Airway epithelial cell (primary cell): ENCODE results near the gene CEBPZOS. TPM values are rescaled to one million over a fixed set of nuclear protein-coding genes. Genes with fewer than 3 reads are reported as not detected.

Experiments used
- total RNA-seq: library from RNA; depleted of rRNA; stranded (reverse); fragments of >200 nt; gene quantifications from 2 replicates; pipeline ENCODE4 v1.2.3, GENCODE V29; 2015

CEBPZOS gene
- total RNA-seq: 18.4 and 23.3 TPM in 2 replicates

DNA sequence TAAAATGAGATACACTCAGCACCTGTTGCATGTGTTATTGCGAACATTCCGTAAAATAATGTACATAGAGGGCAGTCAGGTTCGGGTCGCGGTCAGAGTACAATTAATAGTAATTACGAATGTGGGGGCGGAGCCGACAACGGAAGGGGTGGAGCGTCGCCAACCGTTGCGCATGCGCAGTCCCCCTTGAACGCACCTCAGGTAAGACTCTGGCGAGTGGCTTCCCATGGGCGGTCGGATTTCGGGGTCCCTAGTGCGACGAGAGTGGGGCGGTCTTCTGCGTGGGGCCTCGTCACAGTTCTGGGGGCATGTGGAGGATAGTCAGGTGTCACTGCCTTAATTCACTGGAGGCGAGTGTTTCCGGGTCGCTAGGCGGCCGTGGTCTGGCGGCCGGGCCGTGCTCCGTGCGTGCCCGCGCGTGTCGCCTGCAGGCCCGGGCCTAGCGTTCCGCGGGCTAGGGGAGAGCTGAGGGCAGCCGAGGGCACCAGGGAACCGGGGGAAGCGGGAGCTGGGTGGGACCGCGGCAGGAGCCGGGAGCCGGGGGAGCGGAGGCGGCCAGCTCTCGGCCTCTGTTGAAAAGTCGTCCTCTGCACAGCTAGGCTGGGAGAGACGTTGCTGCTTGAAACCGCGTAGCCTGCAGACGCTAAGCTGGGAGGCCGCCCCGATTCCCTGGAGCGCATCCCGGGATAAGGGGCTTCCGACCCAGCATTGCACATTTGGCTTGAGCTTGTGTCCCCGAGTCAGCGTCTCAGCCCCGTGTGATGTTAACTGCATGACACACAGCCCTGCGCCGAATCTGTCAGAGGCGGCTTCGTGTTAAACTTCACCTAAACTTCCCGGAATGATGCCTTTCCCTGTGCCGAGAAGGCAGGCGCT lies at the start of gene CEBPZOS:
Gene CEBPZOS, plus strand, starts transcription at position 177 of the 876 bp plus-strand sequence. CDS start 3,209 bp downstream, outside the sequence.

DNA sequence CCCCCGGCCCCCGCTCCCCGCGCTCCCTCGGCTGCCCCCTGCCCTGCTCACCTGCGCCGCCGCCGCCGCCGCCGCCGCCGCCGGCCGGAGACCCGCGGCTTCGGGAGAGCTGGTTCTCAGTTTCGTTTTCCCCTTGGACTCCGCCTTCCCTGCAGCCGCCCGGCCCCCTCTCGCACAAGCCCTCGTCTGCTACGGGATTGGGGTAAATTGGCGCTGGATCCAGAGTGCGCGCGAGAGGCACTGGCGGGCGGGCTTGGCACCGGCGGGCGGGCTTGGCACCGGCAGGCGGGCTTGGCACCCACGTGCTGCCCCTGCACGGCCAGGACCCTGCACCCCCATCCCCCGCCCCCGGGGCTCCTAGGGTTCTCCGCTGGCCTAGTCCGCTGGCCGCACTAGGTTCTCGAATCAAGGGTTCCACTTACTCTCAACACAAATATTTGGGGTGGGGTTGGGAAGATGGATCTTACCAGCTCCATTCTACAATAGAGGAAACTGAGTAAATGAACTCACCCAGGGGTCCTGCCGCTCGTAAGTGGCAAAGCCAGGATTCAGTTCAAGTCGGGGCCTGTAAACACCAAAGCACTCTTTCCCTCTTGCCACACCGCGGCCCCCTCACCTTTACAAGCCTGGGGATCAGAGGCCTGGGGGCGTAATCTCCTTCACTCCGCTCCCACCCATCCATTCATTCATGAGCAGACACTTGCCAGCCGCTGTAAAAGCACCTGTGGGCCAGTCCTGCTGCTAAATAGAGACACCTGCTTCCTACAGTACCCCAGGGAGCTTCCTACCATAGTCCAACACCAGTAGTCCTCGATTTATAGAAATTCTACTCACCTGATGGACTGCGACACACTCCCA lies 39.2 kb upstream of the CEBPZOS start, which contains the start of gene EIF2AK2:
Gene EIF2AK2, minus strand, starts transcription at position 124 of the 858 bp plus-strand sequence. CDS start 9,174 bp downstream, outside the sequence.

DNA sequence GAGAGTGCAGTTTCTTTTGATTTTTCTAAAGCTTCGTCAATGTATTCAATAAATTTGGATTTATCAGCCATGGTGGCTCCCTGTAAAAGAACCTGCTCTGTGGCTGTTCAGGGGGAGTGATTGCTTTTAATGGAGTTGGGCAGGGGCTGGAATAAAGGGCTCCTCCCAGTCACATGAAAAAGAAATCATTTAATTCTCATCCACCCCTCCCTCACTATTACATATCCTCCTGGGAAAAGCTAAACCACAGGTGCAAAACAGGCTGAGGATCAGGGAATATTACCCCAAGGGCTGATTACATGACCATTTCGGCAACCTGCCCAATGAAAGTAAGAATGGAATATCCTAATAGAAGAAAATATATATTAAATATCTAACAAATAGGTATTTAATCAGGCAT lies 7.7 kb upstream of the CEBPZOS start, which contains the start of gene SULT6B1:
Gene SULT6B1, minus strand, starts transcription at position 101 of the 400 bp plus-strand sequence. Its CDS starts 30 bp downstream, at position 71.

DNA sequence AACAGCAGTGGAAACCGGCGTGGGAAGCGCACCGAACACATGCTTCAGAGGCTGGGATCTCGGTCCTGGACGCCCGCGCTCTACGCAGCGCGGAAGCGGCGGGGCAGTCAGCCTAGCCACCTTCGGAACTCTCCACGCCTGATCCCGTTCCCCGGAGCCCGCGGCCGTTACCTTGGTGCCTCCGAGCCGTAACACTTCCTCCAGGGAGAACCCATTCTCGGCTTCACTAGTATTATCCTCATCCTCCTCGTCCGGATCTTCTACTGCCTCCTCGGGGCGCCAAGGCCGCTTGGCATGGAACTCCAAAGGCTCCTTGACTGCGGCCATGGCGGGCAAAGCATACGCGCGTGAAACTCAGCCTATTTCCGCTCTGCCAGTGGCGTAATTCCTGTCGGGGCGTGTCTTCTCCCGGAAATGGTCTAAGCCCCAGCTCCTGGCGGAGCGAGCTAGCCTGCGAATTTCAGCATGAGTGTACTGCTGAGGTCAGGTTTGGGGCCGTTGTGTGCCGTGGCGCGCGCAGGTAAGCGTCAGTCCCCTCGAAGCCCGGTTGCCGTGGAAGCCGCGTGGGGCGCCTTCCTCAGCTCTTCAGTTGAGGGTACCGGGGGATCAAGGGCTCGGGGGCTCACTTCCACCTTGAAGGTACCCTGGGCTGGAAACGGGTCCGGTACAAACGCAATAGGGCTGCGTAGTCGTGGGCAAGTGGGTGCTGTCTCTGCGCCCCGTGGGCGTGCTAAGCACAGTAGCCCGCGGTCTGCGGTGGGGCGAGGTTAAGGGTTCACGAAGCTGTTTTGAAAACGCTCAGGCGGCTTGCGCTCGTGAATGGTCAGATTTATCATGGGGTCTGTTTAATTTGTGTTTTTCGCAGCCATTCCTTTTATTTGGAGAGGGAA lies 35.2 kb downstream of the CEBPZOS start, which contains the start of the genes CEBPZ and NDUFAF7:
Gene CEBPZ, minus strand, starts transcription at position 356 of the 890 bp plus-strand sequence. Its CDS starts 29 bp downstream, at position 327.
Gene NDUFAF7, plus strand, starts transcription at position 418 of the 890 bp plus-strand sequence. Its CDS starts 48 bp downstream, at position 466.

Other genes with a start within 250 kb of the CEBPZOS start
- 10.8 and 14.5 TPM in 2 replicates for gene STRN, start 230.0 kb upstream of the CEBPZOS start, total RNA-seq
- gene HEATR5B, start 112.1 kb upstream of the CEBPZOS start, total RNA-seq: 8.1 and 10.8 TPM in 2 replicates
- 2.4 and 4.2 TPM in 2 replicates for gene GPATCH11, start 112.0 kb upstream of the CEBPZOS start, total RNA-seq
- gene EIF2AK2, start 39.5 kb upstream of the CEBPZOS start, total RNA-seq: 9.2 and 13.1 TPM in 2 replicates
- not detected in 2 replicates for gene SULT6B1, start 7.8 kb upstream of the CEBPZOS start, total RNA-seq
- 29.3 and 31.9 TPM in 2 replicates for gene CEBPZ, start 35.1 kb downstream of the CEBPZOS start, total RNA-seq
- gene NDUFAF7, start 35.2 kb downstream of the CEBPZOS start, total RNA-seq: 8.5 and 9.7 TPM in 2 replicates
- gene PRKD3, start 128.3 kb downstream of the CEBPZOS start, total RNA-seq: 13.2 and 22.5 TPM in 2 replicates
- gene QPCT, start 148.1 kb downstream of the CEBPZOS start, total RNA-seq: 2.5 and 2.9 TPM in 2 replicates